Kidney glomerular epithelial cell (primary cell): ENCODE measurements around the gene MAP3K3.
"Not testable (repeated sequence)": the region's sequence is repeated elsewhere in the genome, so short reads cannot be mapped to it uniquely, and the experiment has no call there.

ENCODE experiments used
- DNase-seq: peaks from one replicate; lab custom pipeline; 2025; lab: John Stamatoyannopoulos, UW

MAP3K3 gene

GRCh38 chr17:63706336-63707082 is 84.3 kb downstream of the MAP3K3 start:
- no peak for DNase-seq

- no peak for DNase-seq
These were observed 84.9 kb downstream of the MAP3K3 start for GRCh38 chr17:63707151-63707550.

- no peak for DNase-seq
These were observed 86.9 kb downstream of the MAP3K3 start for GRCh38 chr17:63709110-63709509.

GRCh38 chr17:63714550-63715277 is 92.5 kb downstream of the MAP3K3 start:
- DNase-seq: no peak

- no peak for DNase-seq
These were observed 94.2 kb downstream of the MAP3K3 start for GRCh38 chr17:63716426-63716825.

GRCh38 chr17:63718988-63719387 is 96.8 kb downstream of the MAP3K3 start:
- no peak for DNase-seq

GRCh38 chr17:63720194-63720593 is 98.0 kb downstream of the MAP3K3 start:
- not testable (repeated sequence) for DNase-seq

- DNase-seq: no peak
These were observed 100.2 kb downstream of the MAP3K3 start for GRCh38 chr17:63722403-63722802.

GRCh38 chr17:63735691-63736090 is 113.5 kb downstream of the MAP3K3 start:
- no peak for DNase-seq

- no peak for DNase-seq
These were observed 118.4 kb downstream of the MAP3K3 start for GRCh38 chr17:63740464-63741142.

GRCh38 chr17:63741143-63741407 is 118.9 kb downstream of the MAP3K3 start:
- DNase-seq: no peak

- peak; percentile 97 for DNase-seq
These were observed 119.4 kb downstream of the MAP3K3 start, which contains the start of gene STRADA for GRCh38 chr17:63741408-63742173. Gene STRADA (minus strand): TSS chr17:63741799. CDS start chr17:63728369, 13,430 bp downstream.
